CD4-positive, alpha-beta T cell treated with Interferon alpha-2 for 1 hour (primary cell): ENCODE data around the gene MCCC2.
A peak's percentile ranks its signal among the peaks of the same experiment; 100 is the strongest.
"Not testable (repeated sequence)": the region's sequence is repeated elsewhere in the genome, so short reads cannot be mapped to it uniquely, and the experiment has no call there.

Experiments used
- DNase-seq, 2 donors: peaks; one replicate each; pipeline ENCODE4 v3.0.0-alpha.2; 2020 to 2022

The MCCC2 gene

DNA sequence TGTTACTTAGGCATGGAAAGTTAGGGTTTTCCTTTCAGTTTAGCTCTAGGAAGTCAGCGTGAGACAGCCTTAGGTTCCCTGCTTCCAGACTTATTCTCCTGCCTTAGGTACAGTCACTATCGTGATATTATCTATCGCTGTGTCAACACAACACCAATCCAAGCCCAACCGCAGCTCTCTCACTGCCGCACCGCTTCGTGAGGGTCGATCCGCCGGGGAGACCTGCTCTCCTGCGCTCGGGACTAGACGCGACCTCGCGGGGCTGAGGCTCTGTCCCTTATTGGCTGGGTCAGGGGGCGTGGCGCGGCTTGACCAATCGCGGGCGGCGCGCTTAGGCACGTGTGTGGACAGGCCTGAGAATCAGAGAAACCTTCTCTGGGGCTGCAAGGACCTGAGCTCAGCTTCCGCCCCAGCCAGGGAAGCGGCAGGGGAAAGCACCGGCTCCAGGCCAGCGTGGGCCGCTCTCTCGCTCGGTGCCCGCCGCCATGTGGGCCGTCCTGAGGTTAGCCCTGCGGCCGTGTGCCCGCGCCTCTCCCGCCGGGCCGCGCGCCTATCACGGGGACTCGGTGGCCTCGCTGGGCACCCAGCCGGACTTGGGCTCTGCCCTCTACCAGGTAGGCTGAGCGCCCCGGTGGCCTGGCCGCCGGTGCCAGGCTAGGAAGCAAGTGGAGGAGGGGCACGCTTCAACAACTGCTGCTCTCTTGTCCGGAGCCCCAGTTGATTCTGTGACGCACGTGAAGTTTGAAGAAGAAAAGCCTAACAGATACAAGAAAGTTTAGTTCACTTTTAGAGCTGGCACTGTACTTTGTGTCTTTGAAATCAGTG lies at the start of gene MCCC2:
MCCC2 (plus strand) TSS at position 400 of the 825 bp plus-strand sequence; CDS start at position 486, 86 bp downstream.
- peak; percentile 96 to 97 for DNase-seq

DNA sequence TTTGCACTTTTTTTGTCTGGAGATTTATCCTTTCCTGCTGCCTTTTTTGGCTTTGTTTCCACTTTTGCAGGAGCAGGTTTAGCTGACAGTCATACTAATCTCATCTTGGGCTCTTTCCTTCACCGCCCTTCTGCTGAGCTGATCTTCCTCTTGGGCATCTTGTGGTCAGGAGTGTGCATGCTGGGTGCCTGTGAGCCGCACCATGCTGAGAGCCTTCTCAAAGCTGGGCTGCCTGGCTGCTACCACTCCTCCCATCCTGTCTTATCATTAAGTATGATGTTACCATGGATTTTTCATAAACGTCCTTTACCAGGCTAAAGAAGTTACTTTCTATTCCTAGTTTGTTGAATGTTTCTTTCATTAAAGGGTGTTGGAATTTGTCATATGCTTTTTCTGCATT lies 49.5 kb upstream of the MCCC2 start:
- no peak for DNase-seq

DNA sequence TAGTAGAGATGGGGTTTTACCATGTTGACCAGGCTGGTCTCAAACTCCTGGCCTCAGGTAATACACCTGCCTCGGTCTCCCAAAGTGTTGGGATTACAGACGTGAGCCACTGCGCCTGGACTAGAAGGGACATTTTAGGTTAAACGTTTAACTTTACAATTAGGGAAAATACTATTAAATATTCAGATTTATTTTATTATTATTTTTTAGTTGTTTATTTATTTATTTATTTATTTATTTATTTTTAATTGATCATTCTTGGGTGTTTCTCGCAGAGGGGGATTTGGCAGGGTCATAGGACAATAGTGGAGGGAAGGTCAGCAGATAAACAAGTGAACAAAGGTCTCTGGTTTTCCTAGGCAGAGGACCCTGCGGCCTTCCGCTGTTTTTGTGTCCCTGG lies 36.3 kb upstream of the MCCC2 start:
- DNase-seq = not testable (repeated sequence)

DNA sequence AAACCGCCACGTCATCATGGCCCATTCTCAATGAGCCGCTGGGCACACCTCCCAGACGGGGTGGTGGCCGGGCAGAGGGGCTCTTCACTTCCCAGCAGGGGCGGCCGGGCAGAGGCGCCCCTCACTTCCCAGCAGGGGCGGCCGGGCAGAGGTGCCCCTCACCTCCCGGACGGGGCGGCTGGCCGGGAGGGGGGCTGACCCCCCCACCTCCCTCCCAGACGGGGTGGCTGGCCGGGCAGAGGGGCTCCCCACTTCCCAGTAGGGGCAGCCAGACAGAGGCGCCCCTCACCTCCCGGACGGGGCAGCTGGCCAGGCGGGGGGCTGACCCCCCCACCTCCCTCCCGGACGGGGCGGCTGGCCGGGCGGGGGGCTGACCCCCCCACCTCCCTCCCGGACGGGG lies 35.6 kb upstream of the MCCC2 start:
- DNase-seq = not testable (repeated sequence)

DNA sequence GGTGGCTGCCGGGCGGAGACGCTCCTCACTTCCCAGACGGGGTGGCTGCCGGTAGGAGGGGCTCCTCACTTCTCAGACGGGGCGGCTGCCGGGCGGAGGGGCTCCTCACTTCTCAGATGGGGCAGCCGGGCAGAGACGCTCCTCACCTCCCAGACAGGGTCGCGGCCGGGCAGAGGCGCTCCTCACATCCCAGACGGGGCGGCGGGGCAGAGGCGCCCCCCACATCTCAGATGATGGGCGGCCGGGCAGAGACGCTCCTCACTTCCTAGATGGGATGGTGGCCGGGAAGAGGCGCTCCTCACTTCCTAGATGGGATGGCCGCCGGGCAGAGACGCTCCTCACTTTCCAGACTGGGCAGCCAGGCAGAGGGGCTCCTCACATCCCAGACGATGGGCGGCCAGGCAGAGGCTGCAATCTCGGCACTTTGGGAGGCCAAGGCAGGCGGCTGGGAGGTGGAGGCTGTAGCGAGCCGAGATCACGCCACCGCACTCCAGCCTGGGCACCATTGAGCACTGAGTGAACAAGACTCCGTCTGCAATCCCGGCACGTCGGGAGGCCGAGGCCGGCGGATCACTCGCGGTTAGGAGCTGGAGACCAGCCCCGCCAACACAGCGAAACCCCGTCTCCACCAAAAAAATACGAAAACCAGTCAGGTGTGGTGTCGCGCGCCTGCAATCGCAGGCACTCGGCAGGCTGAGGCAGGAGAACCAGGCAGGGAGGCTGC lies 35.0 kb upstream of the MCCC2 start:
- DNase-seq = not testable (repeated sequence)

DNA sequence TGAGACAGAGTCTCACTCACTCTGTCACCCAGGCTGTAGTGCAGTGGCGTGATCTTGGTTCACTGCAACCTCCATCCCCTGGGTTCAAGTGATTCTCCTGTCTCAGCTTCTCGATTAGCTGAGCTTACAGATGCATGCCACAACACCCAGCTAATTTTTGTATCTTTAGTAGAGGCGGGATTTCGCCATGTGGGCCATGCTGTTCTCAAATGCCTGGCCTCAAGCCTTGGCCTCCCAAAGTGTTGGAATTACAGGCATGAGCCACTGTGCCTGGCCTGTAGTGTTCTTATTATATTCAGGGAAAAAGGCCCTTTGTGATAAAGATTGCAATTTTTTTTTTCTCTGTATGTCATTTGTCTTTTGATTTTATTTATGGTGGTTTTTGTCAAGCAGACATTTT lies 24.0 kb upstream of the MCCC2 start:
- no peak for DNase-seq

DNA sequence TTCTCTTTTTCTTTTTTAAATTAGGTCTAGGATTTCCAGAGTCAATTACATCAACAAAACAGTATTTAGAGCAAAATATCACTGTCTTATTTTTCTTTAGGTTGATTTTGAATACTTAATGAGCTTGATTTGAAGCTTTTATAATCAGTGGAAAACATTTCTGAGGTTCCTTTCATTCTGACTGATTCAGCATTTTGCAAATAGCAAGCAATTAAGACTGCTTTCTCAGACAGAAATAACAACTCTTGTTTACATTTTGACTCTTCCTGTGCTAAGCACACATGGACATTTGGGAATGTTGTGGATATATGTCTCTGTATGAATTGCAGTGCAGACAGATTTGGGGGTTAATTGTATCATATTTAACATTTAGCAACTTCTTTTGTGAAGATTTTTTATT lies 22.2 kb upstream of the MCCC2 start:
- no peak for DNase-seq

DNA sequence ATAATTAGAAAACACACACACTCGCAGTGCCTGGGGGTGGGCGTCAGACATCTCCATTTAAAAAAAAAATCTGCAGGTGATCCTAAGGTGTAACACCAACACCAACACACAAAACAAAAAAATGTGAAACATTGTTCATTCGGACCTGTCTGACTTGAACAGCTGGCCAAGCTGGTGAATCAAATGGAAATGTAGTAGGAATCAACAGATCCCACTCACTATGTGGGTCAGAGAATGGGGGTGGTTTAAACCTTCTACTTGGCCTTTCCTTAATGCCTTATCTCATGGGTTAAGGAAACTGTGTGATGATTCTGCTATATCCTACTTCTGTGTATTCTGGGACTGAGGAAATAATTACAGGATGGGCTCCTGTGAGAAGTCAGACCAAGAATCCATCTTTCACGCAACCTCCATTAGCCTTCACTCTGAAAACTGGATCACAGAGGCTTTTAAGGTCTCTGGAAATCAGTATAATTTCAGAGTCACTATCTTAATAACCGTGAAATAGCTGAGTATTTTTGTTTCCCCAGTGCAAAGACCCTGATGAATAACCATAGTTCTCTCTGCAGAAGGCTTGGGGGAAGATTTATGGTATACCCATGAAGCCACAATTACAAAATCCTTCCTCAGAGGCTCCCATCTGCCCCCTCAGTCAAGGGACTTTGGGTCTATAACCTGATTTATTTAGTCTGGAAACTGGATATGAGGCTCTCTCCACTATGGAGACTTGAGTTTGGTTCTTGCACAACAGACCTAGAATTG lies 17.2 kb upstream of the MCCC2 start:
- DNase-seq = no peak

DNA sequence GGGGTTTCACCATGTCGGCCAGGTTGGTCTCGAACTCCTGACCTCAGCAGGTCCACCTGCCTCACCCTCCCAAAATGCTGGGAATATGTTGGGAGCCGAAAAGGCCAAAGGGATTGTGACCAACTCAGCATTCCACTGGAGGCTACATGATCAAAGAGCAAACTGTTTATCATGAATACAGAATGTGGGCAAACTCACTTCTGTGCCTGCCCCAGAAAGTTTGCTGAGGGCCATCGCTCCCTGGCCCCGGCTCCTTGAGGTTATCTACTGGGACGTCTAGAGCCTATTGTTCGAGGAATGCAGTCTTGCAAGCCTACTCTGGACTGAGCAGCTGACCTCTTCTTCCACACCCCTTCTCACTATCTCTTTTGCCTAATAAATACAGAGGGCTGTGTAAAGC lies 15.3 kb upstream of the MCCC2 start:
- not testable (repeated sequence) for DNase-seq

DNA sequence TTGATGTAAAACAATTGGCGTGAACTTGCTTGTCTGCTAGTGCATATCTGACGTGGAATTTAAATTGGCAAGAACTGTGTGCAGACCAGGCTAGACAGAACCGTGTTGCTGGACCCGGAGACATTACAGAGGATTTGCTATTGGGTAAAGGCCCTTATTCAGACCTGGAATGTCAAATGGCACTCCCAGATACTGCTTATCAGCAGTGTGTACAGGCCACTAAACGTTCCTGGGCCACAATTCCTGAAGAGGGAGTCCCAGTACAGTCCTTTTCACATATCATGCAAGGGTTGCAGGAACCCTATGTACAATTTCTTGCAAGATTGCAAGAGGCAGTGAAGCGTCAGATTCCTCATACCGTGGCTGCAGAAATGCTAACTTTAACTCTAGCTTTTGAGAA lies 13.5 kb upstream of the MCCC2 start:
- DNase-seq = no peak

DNA sequence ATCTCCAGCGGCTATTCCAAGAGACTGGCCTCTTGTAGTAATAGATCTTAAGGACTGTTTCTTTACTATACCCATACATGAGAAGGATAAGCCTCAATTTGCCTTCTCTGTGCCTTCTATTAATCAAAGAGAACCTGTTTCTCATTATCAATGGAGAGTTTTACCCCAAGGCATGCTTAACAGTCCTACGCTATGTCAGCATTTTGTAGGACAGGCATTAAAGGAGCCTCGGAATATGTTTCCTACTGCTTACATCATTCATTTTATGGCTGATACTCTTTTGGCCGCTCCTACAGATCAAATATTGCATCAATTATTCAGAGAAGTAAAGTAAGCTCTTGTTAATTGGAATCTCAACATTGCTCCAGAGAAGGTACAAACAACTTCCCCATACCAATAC lies 11.6 kb upstream of the MCCC2 start:
- DNase-seq = not testable (repeated sequence)

DNA sequence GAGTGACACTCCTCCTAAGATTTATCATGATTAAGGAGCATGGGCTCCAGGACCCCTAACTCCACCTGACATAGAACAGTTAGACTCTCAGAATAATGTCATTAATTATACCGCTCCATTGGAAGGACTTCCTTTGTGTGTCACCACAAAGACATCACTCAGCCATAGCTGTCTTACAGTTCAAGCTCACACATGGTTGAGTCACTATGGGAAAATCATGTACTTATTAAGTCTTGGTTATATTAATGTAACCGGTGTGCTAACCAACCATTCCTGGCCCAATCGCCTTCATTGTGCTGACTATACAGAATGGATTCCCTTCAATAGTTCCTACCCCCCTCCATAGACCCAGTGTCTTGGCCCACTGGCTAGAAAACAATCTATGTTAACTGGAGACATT lies 10.9 kb upstream of the MCCC2 start:
- DNase-seq = no peak

DNA sequence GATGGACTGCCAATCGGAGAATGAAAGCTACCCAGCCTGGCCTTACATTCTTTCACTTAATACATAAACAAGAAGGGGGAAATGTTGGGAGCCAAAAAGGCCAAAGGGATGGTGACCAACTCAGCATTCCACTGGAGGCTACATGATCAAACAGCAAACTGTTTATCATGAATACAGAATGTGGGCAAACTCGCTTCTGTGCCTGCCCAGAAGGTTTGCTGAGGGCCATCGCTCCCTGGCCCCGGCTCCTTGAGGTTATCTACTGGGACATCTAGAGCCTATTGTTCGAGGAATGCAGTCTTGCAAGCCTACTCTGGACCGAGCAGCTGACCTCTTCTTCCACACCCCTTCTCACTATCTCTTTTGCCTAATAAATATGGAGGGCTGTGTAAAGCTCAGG lies 9.3 kb upstream of the MCCC2 start:
- DNase-seq = not testable (repeated sequence)

DNA sequence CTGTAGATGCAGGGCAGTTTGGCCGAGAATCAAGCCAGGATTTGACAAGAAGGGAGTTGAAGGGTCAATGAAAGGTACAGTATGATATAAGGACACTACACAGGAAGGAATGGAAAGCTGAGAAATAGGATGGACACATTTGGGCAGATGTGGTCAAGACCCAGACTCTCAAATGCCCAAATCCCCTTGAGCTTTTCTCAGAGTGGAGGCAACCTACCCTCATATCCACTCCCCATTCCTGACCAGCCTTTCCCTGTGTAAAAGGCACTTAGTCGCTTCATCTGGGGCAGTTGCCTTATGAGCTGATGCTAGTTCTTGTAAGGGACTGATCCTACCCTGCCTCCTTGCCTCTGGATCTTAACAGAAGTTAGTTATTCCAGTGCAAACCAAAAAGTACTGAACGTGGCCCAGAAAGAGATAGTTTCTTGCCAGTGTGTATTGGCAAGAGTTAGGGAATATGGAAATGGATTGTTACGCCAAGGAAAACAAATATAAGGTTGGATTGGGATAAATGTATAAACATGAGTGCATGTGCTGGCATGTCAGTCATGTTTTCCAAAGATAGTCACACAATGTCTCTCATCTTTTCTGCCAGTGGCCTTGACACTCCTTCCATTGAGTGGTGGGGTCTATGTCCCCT lies 4.1 kb upstream of the MCCC2 start:
- DNase-seq = no peak

DNA sequence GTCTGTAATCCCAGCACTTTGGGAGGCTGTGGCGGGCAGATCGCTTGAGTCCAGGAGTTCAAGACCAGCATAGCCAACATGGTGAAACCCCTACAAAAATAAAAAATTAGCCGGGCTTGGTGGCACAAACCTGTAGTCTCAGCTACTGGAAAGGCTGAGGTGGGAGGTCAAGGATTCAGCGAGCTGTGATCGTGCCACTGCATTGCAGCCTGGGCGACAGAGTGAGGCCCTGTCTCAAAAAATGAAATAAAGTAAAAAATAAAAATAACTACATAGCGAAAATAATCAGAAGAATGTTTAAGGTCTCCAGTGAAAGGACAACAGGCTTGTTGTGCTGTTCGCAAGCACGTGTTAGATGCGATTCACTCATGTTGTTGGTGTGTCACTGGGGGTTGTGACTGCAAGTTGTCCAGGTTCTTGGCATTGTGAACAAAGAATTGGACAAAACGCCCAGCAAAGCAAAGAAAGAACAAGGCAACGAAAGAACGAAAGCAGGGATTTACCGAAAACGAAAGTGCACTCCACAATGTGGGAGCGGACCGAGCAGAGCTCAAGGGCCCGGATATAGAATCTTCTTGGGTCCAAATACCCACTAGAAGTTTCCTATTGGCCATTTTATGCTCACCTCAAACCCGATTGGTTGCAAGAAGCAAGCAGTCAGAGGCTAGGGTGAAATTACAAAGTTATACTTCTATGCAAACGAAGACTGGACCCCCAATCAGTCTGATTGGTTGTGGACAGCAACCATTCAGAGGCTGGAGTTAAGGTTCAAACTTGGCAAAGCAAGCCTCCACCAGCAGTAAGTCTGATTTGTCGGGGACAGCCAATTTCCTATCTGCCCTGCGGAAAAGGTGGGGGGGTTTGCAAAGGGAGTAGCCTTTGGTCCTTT lies 844 bp upstream of the MCCC2 start:
- DNase-seq = peak in 1 of 2 donors; percentile 44

DNA sequence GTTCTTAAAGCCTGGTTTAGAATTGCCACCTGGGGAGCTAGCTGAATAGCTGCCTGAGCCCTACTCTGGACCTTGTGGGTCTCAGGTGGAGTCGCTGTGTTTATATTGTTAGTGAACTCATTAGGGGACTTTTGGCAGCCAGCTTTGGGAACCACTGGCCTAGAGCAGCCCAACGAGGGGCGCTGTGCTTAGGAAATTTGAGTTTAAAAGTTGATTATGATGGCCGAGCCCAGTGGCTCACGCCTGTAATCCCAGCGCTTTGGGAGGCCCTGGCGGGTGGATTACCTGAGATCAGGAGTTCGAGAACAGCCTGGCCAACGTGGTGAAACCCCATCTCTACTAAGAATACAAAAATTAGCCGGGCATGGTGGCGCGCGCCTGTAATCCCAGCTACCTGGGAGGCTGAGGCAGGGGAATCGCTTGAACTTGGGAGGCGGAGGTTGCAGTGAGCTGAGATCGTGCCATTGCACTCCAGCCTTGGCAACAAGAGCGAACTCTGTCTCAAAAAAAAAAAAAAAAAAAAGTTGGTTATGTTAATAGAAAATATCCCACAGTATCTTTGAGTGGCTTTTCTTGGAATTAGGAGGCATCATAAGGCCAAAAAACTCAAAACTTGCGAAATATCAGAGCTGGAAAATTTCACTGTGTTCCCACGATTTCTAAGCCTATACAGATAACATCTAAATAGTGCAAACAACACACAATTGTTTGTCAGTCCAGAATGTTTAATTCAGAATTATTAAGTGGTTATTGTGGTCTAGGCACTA lies 809 bp downstream of the MCCC2 start:
- no peak for DNase-seq

DNA sequence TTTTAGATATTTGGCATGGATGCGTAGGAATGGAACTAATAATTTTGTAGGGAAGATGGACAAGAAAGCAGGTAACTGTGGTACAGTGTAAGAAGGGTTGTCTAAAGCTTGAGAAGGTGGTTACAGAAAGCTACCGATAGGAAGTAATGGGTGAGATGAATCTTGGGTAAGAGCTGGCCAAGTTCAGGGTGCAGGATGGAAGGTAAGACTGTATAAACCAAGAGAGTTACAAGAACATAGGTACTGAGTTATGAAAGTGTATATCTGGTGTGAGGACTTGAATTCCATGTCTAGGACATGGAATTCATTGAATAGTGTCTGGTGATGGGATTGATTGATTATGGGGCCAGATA lies 1.4 kb downstream of the MCCC2 start:
- DNase-seq = no peak

DNA sequence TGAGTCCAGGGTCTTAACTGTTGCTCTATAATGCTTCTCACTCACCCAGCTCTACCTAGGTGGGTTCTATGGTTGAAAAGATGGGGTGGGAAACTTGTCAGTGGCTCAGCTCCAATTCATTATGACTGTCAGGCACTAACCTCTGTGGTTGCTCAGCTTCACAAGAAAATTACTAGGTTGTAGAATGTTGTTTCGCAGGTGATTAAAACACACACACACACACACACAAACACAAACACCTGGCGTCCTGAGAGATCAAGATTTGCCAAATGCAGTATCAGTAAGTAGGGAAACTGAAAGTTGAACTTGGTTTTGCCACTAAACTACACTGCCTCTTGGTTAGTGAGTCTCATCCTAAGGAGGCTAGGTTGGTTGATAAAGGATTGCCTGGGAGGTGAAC lies 2.8 kb downstream of the MCCC2 start:
- no peak for DNase-seq

DNA sequence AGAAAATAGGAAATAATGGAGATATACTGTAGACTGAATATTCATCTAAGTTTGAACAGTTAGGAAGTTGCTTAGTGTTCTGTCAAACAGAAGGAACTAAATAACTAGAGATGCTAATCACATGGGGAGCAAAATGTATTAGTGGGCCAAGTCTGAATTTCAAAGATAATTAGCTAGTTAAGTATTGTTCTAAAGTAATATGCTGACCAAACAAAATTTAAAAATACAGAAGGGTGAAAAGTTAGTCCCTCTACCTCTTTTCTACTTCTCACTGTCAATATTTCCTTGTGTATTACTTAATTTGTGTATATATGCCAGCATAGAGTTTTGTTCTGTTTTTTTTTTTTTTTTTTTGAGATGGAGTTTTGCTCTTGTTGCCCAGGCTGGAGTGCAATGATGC lies 4.0 kb downstream of the MCCC2 start:
- no peak for DNase-seq

DNA sequence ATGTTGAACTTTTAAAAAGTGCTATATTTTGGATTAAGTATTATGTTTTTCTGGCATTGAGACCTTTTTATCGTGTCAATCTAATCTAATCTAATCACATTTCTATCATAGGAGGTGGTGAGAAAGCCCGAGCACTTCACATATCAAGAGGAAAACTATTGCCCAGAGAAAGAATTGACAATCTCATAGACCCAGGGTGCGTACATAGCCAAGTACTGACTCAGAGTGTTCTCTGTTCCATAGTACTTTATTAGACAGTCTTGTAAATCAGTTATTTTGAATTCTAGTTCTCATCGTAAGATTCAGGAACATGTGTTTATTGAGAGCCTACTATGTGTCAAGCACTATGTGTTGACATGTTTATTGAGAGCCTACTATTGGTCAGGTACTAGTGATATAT lies 9.0 kb downstream of the MCCC2 start:
- DNase-seq = no peak

DNA sequence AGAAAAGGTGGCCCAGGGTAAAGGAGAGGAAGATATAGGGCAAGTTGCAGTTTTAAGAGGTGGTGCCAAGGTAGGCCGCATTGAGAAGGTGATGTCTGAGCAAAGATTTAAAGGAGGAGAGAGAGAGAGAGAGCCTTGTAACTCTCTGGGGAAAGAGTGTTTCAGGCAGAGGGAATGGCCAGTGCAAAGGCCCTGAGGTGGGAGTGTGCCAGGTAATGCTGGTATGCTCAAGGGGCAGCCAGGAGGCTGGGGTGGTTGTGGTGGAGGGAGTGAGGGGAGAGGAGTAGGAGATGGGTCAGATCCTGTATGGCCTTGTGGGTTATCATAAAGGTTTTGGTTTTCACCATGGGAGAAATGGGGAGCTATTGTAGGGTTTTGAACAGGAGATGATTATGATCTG lies 9.9 kb downstream of the MCCC2 start:
- DNase-seq = no peak
